Loucy (cell line): Measurements from ENCODE around the gene ZMIZ2.

Experiments used
- H2AFZ ChIP-seq: fragments of 200-600 bp; sonication (generic); 2 replicates; pipeline ENCODE4 v1.6.0; 2016; ENCODE audit warnings: antibody characterized with exemption, mild to moderate bottlenecking, low read length, moderate library complexity
- H3F3A ChIP-seq: fragments of 200-600 bp; 2 replicates; pipeline ENCODE4 v1.6.0; 2016; ENCODE audit warnings: antibody characterized with exemption, low read depth, mild to moderate bottlenecking
- H3K27me3 ChIP-seq: fragments of 200-600 bp; sonication (generic); 2 replicates; pipeline ENCODE4 v1.6.1; 2014; ENCODE audit warnings: low read length, mild to moderate bottlenecking; ENCODE audit not compliant: insufficient read depth, poor library complexity, severe bottlenecking
- H3K36me3 ChIP-seq: fragments of 200-600 bp; sonication (generic); 2 replicates; pipeline ENCODE4 v1.6.1; 2016; ENCODE audit warnings: low read length; ENCODE audit not compliant: insufficient read depth
- H3K4me1 ChIP-seq: fragments of 200-600 bp; sonication (generic); 2 replicates; pipeline ENCODE4 v1.5.1; 2014; ENCODE audit warnings: low read length, mild to moderate bottlenecking; ENCODE audit not compliant: insufficient read depth, poor library complexity, severe bottlenecking
- H3K4me2 ChIP-seq: fragments of 200-600 bp; sonication (generic); 2 replicates; pipeline ENCODE4 v1.6.0; 2014; ENCODE audit warnings: antibody characterized with exemption, low read length, low read depth, mild to moderate bottlenecking; ENCODE audit not compliant: poor library complexity, severe bottlenecking
- H3K4me3 ChIP-seq: fragments of 200-600 bp; sonication (generic); 2 replicates; pipeline ENCODE4 v1.5.1; 2014; ENCODE audit warnings: low read length, mild to moderate bottlenecking, mixed read lengths; ENCODE audit not compliant: poor library complexity, severe bottlenecking
- H3K79me2 ChIP-seq: fragments of 200-600 bp; sonication (generic); 2 replicates; pipeline ENCODE4 v1.6.1; 2014; ENCODE audit warnings: low read length; ENCODE audit not compliant: insufficient read depth
- H3K9ac ChIP-seq: fragments of 200-600 bp; sonication (generic); 2 replicates; pipeline ENCODE4 v1.6.0; 2014; ENCODE audit warnings: mild to moderate bottlenecking, low read depth, low read length, moderate library complexity; ENCODE audit not compliant: poor library complexity, severe bottlenecking
- H3K9me2 ChIP-seq: fragments of 200-600 bp; sonication (generic); replicated peaks from 2 replicates; pipeline ENCODE4 v1.6.1; 2016; ENCODE audit warnings: low read depth, low read length, mixed read lengths
- H3K9me3 ChIP-seq: fragments of 200-600 bp; sonication (generic); 2 replicates; pipeline ENCODE4 v1.6.1; 2014; ENCODE audit warnings: mild to moderate bottlenecking, antibody characterized with exemption, low read length, low read depth; ENCODE audit not compliant: insufficient read depth
- H4K20me1 ChIP-seq: fragments of 200-600 bp; sonication (generic); 2 replicates; pipeline ENCODE4 v1.6.0; 2014; ENCODE audit warnings: antibody characterized with exemption, low read length, mild to moderate bottlenecking; ENCODE audit not compliant: insufficient read depth, poor library complexity, severe bottlenecking
- CTCF ChIP-seq: fragments of 200-600 bp; sonication (generic); conservative IDR thresholded peaks from 2 replicates; pipeline ENCODE4 v1.5.1; 2014; ENCODE audit warnings: mild to moderate bottlenecking, antibody characterized with exemption, low read length
- EZH2phosphoT487 ChIP-seq: fragments of 200-600 bp; IDR thresholded peaks from 2 replicates; pipeline ENCODE4 v1.6.1; 2018; ENCODE audit warnings: antibody characterized with exemption, mild to moderate bottlenecking, moderate library complexity, borderline replicate concordance

ZMIZ2 gene

GRCh38 chr7:44713680-44714335 is 34.8 kb upstream of the ZMIZ2 start:
- Histone ChIP-seq H3K9me3 (no peaks in the 10 kb centered on the region), H3K9ac (no peak overlapping the region), H3K36me3 (peaks cover 5% of the 10 kb centered on the region; the same call in 1 of the 2 replicates), H3K4me1 (no peaks in the 10 kb centered on the region), H3K79me2 (no peaks in the 10 kb centered on the region), H3K4me2 (no peak overlapping the region), H3K27me3 (no peaks in the 10 kb centered on the region), H3K9me2 (no peaks in the 10 kb centered on the region), H3F3A (no peaks in the 10 kb centered on the region), H4K20me1 (no peaks in the 10 kb centered on the region), H3K4me3 (no peak overlapping the region), H2AFZ (no peak overlapping the region)
- no peak for TF ChIP-seq CTCF
- no peak for TF ChIP-seq EZH2phosphoT487

GRCh38 chr7:44716205-44716604 is 32.4 kb upstream of the ZMIZ2 start:
- Histone ChIP-seq H3K36me3 (no peaks in the 10 kb centered on the region), H3F3A (no peaks in the 10 kb centered on the region), H3K9ac (no peak overlapping the region), H4K20me1 (no peaks in the 10 kb centered on the region), H3K4me3 (no peak overlapping the region), H3K4me1 (no peaks in the 10 kb centered on the region), H3K4me2 (no peak overlapping the region), H3K9me2 (no peaks in the 10 kb centered on the region), H3K9me3 (0 out of 2 replicates have a peak, but pooled peaks cover 3% of the 10 kb centered on the region), H2AFZ (no peak overlapping the region), H3K27me3 (no peaks in the 10 kb centered on the region), H3K79me2 (no peaks in the 10 kb centered on the region)
- TF ChIP-seq CTCF (no peak), EZH2phosphoT487 (no peak)

GRCh38 chr7:44720301-44720700 is 28.3 kb upstream of the ZMIZ2 start:
- Histone ChIP-seq H3K79me2 (no peaks in the 10 kb centered on the region), H3K4me3 (no peak overlapping the region), H3K9me3 (0 out of 2 replicates have a peak, but pooled peaks cover 3% of the 10 kb centered on the region), H3K9ac (no peak overlapping the region), H3F3A (no peaks in the 10 kb centered on the region), H3K4me1 (no peaks in the 10 kb centered on the region), H3K27me3 (no peaks in the 10 kb centered on the region), H3K4me2 (no peak overlapping the region), H2AFZ (no peak overlapping the region), H4K20me1 (no peaks in the 10 kb centered on the region), H3K9me2 (no peaks in the 10 kb centered on the region), H3K36me3 (no peaks in the 10 kb centered on the region)
- TF ChIP-seq EZH2phosphoT487 (no peak), CTCF (no peak)
